BLaER1 (cell line): ENCODE data around the gene ARHGEF28.

Experiments
- H3K27ac ChIP-seq: shearing (Covaris generic); formaldehyde crosslinking; 2 replicates; pipeline ENCODE4 v1.8.1; 2022
- H3K27me3 ChIP-seq: shearing (Covaris generic); formaldehyde crosslinking; 2 replicates; pipeline ENCODE4 v1.8.1; 2022
- H3K36me3 ChIP-seq: shearing (Covaris generic); formaldehyde crosslinking; 2 replicates; pipeline ENCODE4 v1.8.1; 2022
- H3K4me1 ChIP-seq: shearing (Covaris generic); formaldehyde crosslinking; 2 replicates; pipeline ENCODE4 v1.8.1; 2022
- H3K4me2 ChIP-seq: shearing (Covaris generic); formaldehyde crosslinking; 2 replicates; pipeline ENCODE4 v1.8.1; 2022
- H3K4me3 ChIP-seq: shearing (Covaris generic); formaldehyde crosslinking; 2 replicates; pipeline ENCODE4 v1.8.1; 2022
- H3K9ac ChIP-seq: shearing (Covaris generic); formaldehyde crosslinking; 2 replicates; pipeline ENCODE4 v1.8.1; 2022
- H3K9me3 ChIP-seq: shearing (Covaris generic); formaldehyde crosslinking; 2 replicates; pipeline ENCODE4 v1.8.1; 2022
- H4K20me1 ChIP-seq: shearing (Covaris generic); formaldehyde crosslinking; 2 replicates; pipeline ENCODE4 v1.8.1; 2022
- Cebpa-rat ChIP-seq: shearing (Covaris generic); IDR thresholded peaks from 2 replicates; pipeline ENCODE4 v1.8.1; 2022

ARHGEF28 gene

DNA sequence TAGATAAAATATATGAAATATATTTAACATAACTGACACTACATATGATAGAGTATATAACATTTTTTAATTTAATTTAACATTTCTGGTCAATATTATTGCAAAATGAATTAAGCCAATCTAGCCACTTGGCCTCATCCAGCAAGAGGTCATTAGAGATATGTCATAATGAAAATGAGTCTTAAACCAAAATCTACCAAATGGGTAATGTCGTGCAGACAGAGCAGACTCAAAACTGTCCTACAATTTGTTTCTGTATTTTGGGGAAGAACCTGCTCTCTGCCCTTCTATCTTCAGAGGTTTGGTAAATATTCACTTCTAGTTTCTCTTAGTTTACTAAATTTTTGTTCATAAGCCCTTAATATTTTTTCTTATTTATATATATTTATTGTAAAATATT, 61.4 kb downstream of the ARHGEF28 start:
- H3K27ac ChIP-seq = no peak overlapping the region
- no peak overlapping the region for H3K4me3 ChIP-seq
- no peak overlapping the region for H3K4me2 ChIP-seq
- H3K36me3 ChIP-seq = no peaks in the 10 kb centered on the region
- H3K9ac ChIP-seq = no peak overlapping the region
- TF ChIP-seq Cebpa-rat = no peak
- no peaks in the 10 kb centered on the region for H4K20me1 ChIP-seq
- H3K4me1 ChIP-seq = peaks cover 4% of the 10 kb centered on the region; the same call in 1 of the 2 replicates
- no peaks in the 10 kb centered on the region for H3K9me3 ChIP-seq
- H3K27me3 ChIP-seq = no peaks in the 10 kb centered on the region

DNA sequence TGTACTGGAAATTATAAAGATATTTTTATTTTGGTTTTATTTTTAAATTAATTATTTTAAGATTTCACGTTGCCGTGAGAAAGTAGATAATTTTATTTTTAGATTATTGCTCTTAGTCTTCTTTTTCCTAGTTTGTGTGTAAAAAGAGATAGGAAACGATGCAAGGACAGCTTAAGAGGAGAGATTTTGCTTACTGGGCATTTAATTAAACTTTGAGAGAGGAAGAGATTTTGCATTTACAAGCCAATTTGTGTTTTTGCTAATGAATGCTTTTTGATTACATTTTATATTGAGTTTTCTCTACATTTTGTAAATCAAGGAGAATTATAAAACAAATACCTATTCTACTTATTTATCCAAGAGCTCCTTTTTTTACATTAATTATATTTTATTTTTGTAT, 64.0 kb downstream of the ARHGEF28 start:
- H3K4me2 ChIP-seq = no peak overlapping the region
- H3K4me1 ChIP-seq = no peaks in the 10 kb centered on the region

DNA sequence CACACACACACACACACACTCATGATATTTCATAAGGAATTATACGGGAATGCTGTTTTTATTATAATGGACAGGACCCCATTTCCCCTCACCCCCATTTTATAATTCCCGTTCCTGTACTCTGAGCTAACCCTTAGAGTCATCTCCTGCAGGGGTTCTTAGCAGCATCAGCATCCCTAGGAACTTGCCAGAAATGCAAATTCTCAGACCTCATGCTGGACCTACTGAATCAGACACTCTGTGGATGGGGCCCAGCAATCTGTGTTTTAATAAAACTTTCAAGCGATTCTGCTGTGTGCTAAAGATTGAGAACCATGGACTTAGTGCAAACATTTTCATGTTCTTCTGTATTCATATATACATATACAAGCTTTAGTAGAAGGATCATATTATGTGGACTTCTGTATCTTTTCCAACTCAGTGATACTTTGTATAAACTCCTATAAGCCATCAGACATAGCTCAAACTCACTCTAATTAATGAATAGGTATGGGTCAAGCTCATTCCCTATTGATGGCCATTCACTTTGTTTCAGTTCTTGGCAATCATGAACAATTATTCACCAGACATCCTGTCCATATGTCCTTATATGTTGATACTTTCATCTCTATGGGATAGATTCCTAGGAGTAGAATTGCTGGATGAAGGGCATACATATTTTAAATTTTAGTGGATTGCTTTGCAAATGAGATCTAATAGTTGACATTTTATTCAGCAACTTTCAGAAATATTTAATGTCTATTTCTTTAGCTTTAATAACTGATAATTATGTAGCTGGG, 65.5 kb downstream of the ARHGEF28 start:
- no peak for TF ChIP-seq Cebpa-rat
- Histone ChIP-seq H3K27ac (no peak overlapping the region), H4K20me1 (no peaks in the 10 kb centered on the region), H3K4me3 (no peak overlapping the region), H3K27me3 (no peaks in the 10 kb centered on the region), H3K4me1 (no peaks in the 10 kb centered on the region), H3K4me2 (no peak overlapping the region), H3K9ac (no peak overlapping the region), H3K9me3 (no peaks in the 10 kb centered on the region), H3K36me3 (no peaks in the 10 kb centered on the region)

More for the DNA sequence above, 64.0 kb downstream of the ARHGEF28 start:
- H3K27ac ChIP-seq = no peak overlapping the region
- no peaks in the 10 kb centered on the region for H3K27me3 ChIP-seq
- TF ChIP-seq Cebpa-rat = no peak
- no peak overlapping the region for H3K4me3 ChIP-seq
- H3K9me3 ChIP-seq = no peaks in the 10 kb centered on the region
- H3K9ac ChIP-seq = no peak overlapping the region
- H3K36me3 ChIP-seq = no peaks in the 10 kb centered on the region
- no peaks in the 10 kb centered on the region for H4K20me1 ChIP-seq

DNA sequence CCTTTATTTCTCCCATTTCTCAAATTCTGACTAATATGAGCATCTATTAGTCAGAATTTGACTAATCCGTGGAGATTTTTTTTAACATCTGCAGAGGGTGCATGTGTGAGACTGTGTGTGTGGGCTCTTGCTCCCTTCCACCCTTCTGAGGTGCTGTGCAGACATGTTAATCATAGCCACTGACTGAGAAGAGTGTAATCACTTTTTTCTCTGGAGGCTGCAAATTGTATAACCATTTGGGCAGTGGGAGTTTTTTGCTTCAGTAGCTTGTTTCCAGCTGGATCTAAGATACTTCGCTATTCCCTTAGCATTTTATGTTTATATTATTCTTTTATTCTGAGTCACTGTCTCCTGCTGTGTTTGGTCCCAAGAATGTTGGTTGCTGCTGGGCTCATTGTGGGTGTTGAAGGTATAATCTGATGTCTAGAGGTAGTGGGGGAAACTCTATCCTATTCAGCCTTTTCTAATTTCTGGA, 66.2 kb downstream of the ARHGEF28 start:
- no peak overlapping the region for H3K4me2 ChIP-seq

DNA sequence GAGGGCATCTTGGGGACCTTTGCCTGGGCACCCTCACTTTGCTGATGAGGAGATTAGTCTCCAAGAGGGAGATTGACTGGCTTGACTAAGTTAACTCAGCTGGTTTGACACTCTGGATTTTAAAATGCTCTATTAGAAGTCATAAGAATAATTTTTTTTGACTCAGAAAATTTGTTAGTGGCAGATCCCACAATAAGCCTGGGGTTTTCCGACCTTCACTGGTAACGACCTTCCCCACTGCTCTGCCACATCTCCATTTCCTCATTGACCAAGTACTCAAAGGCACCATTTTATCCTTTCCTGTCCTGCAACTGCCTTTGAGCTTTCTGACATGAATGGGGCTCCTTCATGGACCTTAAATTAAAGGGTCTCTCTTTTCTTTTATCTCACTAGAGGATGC, 67.0 kb downstream of the ARHGEF28 start:
- H3K36me3 ChIP-seq = no peaks in the 10 kb centered on the region
- H3K4me1 ChIP-seq = no peaks in the 10 kb centered on the region
- no peaks in the 10 kb centered on the region for H3K9me3 ChIP-seq
- H3K27ac ChIP-seq = no peak overlapping the region
- H3K4me3 ChIP-seq = no peak overlapping the region
- H3K9ac ChIP-seq = no peak overlapping the region
- no peaks in the 10 kb centered on the region for H4K20me1 ChIP-seq
- TF ChIP-seq Cebpa-rat = no peak
- no peaks in the 10 kb centered on the region for H3K27me3 ChIP-seq
- no peak overlapping the region for H3K4me2 ChIP-seq

More for the DNA sequence above, 66.2 kb downstream of the ARHGEF28 start:
- Histone ChIP-seq H3K36me3 (no peaks in the 10 kb centered on the region), H3K4me3 (no peak overlapping the region), H3K27ac (no peak overlapping the region), H3K27me3 (no peaks in the 10 kb centered on the region), H3K4me1 (no peaks in the 10 kb centered on the region), H3K9me3 (no peaks in the 10 kb centered on the region), H3K9ac (no peak overlapping the region), H4K20me1 (no peaks in the 10 kb centered on the region)
- no peak for TF ChIP-seq Cebpa-rat

DNA sequence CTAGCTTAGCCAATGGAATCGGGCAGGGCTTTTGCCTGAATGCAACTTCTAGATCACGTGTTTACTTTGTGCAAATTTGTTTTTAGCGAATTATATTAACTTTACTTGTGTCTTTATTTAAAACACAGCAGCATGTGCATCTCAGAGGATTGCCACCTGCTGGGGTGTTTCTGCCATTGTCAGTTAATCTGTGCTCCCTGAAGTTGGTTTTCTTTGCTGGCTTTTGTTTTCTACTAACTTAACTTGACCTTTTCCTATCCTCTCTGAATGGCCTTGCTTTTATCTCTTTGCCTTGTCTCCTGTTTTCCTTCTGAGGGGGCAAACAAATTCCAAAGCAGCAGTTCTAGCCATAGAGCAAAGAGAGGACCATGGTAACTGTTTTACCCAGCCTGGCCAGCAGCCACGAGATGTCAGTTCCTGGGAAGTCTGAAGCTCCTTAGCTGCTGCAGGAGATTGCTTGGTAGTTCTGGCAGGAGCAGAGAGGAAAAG, 67.6 kb downstream of the ARHGEF28 start:
- Histone ChIP-seq H3K4me2 (no peak overlapping the region), H3K9ac (no peak overlapping the region), H4K20me1 (no peaks in the 10 kb centered on the region), H3K36me3 (no peaks in the 10 kb centered on the region), H3K27ac (no peak overlapping the region), H3K9me3 (no peaks in the 10 kb centered on the region), H3K27me3 (no peaks in the 10 kb centered on the region), H3K4me1 (no peaks in the 10 kb centered on the region), H3K4me3 (no peak overlapping the region)
- TF ChIP-seq Cebpa-rat = no peak

DNA sequence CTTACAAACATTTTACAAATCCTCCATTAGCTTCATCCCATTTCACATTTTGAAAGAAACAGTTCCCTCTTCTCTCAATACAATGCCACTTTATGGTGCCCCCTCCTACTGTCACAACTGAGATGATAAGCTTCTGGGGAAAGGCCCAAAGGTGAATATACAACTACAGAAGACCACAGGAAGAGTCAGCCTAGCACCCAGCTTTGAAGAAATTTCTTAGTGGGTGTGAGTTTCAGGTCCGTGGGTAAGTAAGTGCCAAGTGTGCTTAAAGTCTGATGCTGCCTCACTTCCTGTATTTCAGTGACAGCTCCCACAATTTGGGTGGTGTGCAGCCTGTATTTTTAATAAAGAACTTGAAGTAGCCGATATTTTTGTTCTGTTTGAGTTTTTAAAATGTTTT, 68.1 kb downstream of the ARHGEF28 start:
- Histone ChIP-seq H3K4me1 (no peaks in the 10 kb centered on the region), H3K4me2 (no peak overlapping the region), H3K9me3 (no peaks in the 10 kb centered on the region), H3K27ac (no peak overlapping the region), H3K36me3 (no peaks in the 10 kb centered on the region), H3K9ac (no peak overlapping the region), H3K27me3 (no peaks in the 10 kb centered on the region), H4K20me1 (no peaks in the 10 kb centered on the region), H3K4me3 (no peak overlapping the region)
- no peak for TF ChIP-seq Cebpa-rat

DNA sequence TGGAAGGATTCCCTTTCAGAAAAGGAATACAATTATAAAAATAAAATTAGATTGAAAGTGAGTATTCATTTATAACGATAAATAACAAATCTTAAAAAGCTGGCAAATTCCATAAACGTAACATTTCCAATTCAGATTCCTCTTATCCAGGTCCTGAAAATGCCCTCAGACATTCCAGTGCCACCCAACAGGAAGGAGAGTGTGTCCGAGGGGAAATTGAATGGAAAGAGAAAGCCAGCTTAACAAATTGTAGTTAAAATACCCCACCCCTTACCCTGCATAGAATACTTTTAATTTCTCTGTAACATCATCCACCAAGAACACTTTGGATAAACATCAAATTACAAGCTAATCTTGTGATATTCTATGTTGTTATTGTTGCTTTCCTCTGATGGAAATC, 72.0 kb downstream of the ARHGEF28 start:
- no peak for TF ChIP-seq Cebpa-rat
- no peak overlapping the region for H3K27ac ChIP-seq
- H4K20me1 ChIP-seq = no peaks in the 10 kb centered on the region
- H3K9ac ChIP-seq = no peak overlapping the region
- no peaks in the 10 kb centered on the region for H3K36me3 ChIP-seq
- no peaks in the 10 kb centered on the region for H3K4me1 ChIP-seq
- no peak overlapping the region for H3K4me3 ChIP-seq
- no peaks in the 10 kb centered on the region for H3K27me3 ChIP-seq
- H3K9me3 ChIP-seq = no peaks in the 10 kb centered on the region
- H3K4me2 ChIP-seq = no peak overlapping the region

DNA sequence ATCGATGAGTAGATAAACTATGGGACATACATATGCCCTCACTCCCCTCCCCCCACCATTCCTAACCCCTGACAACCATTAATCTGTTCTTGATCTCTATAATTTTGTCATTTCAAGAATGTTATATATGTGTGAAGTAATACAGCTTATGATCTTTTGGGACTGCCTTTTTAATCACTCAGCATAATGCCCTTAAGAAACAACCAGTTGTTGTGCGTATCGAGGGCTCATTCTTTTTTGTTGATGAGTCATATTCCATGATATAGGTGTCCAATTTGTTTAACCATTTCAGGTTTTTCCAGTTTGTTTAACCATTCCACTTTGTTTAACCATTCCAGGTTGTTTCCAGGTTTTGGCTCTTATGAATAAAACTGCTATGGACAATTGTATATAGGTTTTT, 75.6 kb downstream of the ARHGEF28 start:
- H3K9ac ChIP-seq = no peak overlapping the region
- no peak overlapping the region for H3K4me3 ChIP-seq
- H3K4me2 ChIP-seq = no peak overlapping the region
- H3K27me3 ChIP-seq = no peaks in the 10 kb centered on the region
- H3K27ac ChIP-seq = no peak overlapping the region
- TF ChIP-seq Cebpa-rat = no peak
- no peaks in the 10 kb centered on the region for H4K20me1 ChIP-seq
- H3K9me3 ChIP-seq = no peaks in the 10 kb centered on the region
- no peaks in the 10 kb centered on the region for H3K4me1 ChIP-seq
- no peaks in the 10 kb centered on the region for H3K36me3 ChIP-seq

DNA sequence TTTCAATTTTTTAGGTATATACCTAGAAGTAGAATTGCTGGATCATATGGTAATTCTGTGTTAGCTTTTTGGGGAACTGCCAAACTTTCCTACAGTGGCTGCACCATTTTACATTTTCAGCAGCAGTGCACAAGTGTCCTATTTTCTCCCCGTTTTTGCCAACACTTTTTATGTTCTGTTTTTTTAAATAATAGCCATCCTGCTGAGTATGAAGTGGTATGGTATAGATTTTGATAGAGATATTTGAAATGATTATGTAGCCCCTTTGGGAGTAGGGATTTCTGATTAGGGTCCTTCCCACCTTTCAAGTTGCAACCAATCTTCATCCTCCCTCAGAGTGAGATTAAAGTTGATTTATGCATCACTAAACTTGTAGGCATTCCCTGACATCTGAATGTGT, 76.5 kb downstream of the ARHGEF28 start:
- H3K4me3 ChIP-seq = no peak overlapping the region
- H3K4me2 ChIP-seq = no peak overlapping the region
- no peak overlapping the region for H3K9ac ChIP-seq
- no peaks in the 10 kb centered on the region for H4K20me1 ChIP-seq
- H3K36me3 ChIP-seq = no peaks in the 10 kb centered on the region
- H3K27ac ChIP-seq = no peak overlapping the region
- no peaks in the 10 kb centered on the region for H3K4me1 ChIP-seq
- no peaks in the 10 kb centered on the region for H3K9me3 ChIP-seq
- no peaks in the 10 kb centered on the region for H3K27me3 ChIP-seq
- no peak for TF ChIP-seq Cebpa-rat
